PC-3 (cell line): ENCODE data around the gene CREBBP.

Experiments used
- EZH2 ChIP-seq: fragments of 300-600 bp; sonication (generic); IDR thresholded peaks from one replicate; pipeline ENCODE4 v1.6.1; 2017; ENCODE audit warnings: antibody characterized with exemption, mild to moderate bottlenecking, low read length; ENCODE audit not compliant: unreplicated experiment
- EZH2phosphoT487 ChIP-seq: fragments of 300-600 bp; sonication (generic); IDR thresholded peaks from 2 replicates; pipeline ENCODE4 v1.6.1; 2018; ENCODE audit warnings: mild to moderate bottlenecking, antibody characterized with exemption, low read length, borderline replicate concordance
- TF ChIP-seq, protein P1 (sequence below): fragments of 300-600 bp; sonication (generic); conservative IDR thresholded peaks from 2 replicates; pipeline ENCODE4 v1.5.1; 2017; ENCODE audit warnings: antibody characterized with exemption, low read depth, mild to moderate bottlenecking, low read length

DNA sequence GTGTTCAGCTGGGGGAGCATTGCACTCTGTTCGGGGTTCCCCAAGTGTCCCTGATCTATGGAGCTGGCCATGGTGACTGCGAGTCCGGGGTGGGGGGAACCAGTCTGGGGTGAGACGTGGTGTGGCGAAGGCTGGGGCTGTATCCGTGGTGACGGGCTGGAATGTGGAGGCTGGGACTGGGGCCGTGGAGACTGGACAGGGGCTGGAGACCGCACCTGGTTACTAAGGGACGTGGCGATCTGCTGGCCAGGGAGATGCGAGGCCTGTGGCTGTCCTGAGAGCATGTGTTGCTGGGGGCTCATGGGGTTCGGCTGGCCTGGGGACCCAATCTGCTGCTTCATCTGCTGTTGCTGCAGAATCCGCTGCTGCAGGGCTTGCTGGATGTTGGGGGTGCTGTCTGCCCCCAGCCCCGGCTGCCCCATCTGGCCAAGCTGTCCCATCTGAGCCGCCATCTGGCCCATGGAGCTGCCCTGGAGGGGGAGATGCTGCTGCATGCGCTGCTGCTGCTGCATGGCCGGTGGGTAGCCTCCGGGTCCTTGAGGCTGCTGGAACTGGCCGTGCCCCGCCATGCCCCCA is 152.6 kb downstream of the CREBBP start:
- TF ChIP-seq EZH2 (no peak), EZH2phosphoT487 (no peak)
- TF ChIP-seq, protein P1, sequence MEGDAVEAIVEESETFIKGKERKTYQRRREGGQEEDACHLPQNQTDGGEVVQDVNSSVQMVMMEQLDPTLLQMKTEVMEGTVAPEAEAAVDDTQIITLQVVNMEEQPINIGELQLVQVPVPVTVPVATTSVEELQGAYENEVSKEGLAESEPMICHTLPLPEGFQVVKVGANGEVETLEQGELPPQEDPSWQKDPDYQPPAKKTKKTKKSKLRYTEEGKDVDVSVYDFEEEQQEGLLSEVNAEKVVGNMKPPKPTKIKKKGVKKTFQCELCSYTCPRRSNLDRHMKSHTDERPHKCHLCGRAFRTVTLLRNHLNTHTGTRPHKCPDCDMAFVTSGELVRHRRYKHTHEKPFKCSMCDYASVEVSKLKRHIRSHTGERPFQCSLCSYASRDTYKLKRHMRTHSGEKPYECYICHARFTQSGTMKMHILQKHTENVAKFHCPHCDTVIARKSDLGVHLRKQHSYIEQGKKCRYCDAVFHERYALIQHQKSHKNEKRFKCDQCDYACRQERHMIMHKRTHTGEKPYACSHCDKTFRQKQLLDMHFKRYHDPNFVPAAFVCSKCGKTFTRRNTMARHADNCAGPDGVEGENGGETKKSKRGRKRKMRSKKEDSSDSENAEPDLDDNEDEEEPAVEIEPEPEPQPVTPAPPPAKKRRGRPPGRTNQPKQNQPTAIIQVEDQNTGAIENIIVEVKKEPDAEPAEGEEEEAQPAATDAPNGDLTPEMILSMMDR, result no peak
